ENCODE measurements around the gene RRN3. TPM values are rescaled to one million over a fixed set of nuclear protein-coding genes. Genes with fewer than 3 reads are reported as not detected.
A peak's percentile ranks its signal among the peaks of the same experiment; 100 is the strongest.
"Not testable (repeated sequence)": the region's sequence is repeated elsewhere in the genome, so short reads cannot be mapped to it uniquely, and the experiment has no call there.

Gene RRN3
- total RNA-seq, 1 experiment from 2014 or later, result 29.9 TPM

DNA sequence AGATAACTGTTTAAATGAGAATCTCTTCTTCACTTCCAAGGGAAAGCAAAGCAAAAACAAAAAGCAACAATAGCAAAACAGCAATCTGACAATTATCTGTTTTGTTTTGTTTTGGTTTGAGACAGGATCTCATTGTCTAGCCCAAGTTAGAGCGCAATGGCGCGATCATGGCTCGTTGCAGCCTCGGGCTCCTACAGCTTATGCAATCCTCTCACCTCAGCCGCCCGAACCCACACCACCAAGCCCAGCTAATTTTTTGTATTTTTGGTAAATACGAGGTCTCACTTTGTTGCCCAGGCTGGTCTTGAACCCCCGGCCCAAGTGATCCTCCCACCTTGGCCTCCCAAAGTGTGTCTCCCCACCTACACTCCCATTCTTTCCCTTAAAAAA, 2.5 kb upstream of the RRN3 start:
- DNase-seq; CTCF ChIA-PET; intact Hi-C loops (cut with micrococcal nuclease); H3K4me1 ChIP-seq (ENCODE audit: insufficient read depth, low read length); H2AFZ ChIP-seq (ENCODE audit: low read length); POLR2A ChIA-PET (ENCODE audit: unreplicated experiment); H3K9me3 ChIP-seq (ENCODE audit: low read length); H3K27me3 ChIP-seq (ENCODE audit: low read length); H3K4me2 ChIP-seq (ENCODE audit: low read length); BruUV-seq (replicated peaks); H3K4me3 ChIP-seq (ENCODE audit: low read length); H3K9me2 ChIP-seq (replicated peaks; ENCODE audit: low read length); H3K9ac ChIP-seq (ENCODE audit: low read length); H3K36me3 ChIP-seq (ENCODE audit: low read depth, low read length); H3F3A ChIP-seq (ENCODE audit: low read length, unreplicated experiment); H3K27ac ChIP-seq (ENCODE audit: low read length); H4K20me1 ChIP-seq (ENCODE audit: low read length); ATAC-seq: not testable (repeated sequence)
- H3K79me2 ChIP-seq (ENCODE audit: low read length), result peaks cover 20% of the 10 kb centered on the region

DNA sequence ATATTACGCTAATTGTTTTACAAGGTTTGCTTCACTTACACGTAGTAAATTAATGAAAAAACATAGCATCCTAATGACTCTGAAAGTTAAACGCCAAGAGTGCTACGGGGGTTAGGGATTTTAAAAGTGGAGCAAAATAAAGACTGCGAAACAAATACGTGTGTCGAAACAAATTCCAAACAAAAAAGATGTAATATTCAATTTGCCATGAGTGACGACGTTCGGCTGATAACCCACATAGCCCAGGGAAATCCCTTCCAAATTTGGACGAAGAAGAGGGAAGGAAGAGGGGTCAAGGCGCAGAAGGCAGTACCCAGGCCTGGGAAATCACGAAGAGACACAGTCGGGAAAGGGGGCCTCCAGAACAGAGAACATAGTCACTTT, 509 bp downstream of the RRN3 start:
- intact Hi-C loops (cut with micrococcal nuclease); H4K20me1 ChIP-seq (ENCODE audit: low read length); POLR2A ChIA-PET (ENCODE audit: unreplicated experiment); H3K9me2 ChIP-seq (replicated peaks; ENCODE audit: low read length); ATAC-seq; CTCF ChIA-PET; H3K36me3 ChIP-seq (ENCODE audit: low read depth, low read length); H3F3A ChIP-seq (ENCODE audit: low read length, unreplicated experiment); H3K4me1 ChIP-seq (ENCODE audit: insufficient read depth, low read length); H3K9me3 ChIP-seq (ENCODE audit: low read length); H2AFZ ChIP-seq (ENCODE audit: low read length); H3K27me3 ChIP-seq (ENCODE audit: low read length); DNase-seq: not testable (repeated sequence)
- H3K4me2 ChIP-seq (ENCODE audit: low read length), result peak overlapping the region; percentile 82
- peak overlapping the region; percentile 72 for H3K4me3 ChIP-seq (ENCODE audit: low read length)
- H3K27ac ChIP-seq (ENCODE audit: low read length), result 0 out of 2 replicates have a peak overlapping the region, but pooled peaks have one; percentile 40
- H3K79me2 ChIP-seq (ENCODE audit: low read length), result peaks cover 20% of the 10 kb centered on the region
- TSS peak; percentile 77 for BruUV-seq (replicated peaks)
- peak overlapping the region; percentile 78 for H3K9ac ChIP-seq (ENCODE audit: low read length)

DNA sequence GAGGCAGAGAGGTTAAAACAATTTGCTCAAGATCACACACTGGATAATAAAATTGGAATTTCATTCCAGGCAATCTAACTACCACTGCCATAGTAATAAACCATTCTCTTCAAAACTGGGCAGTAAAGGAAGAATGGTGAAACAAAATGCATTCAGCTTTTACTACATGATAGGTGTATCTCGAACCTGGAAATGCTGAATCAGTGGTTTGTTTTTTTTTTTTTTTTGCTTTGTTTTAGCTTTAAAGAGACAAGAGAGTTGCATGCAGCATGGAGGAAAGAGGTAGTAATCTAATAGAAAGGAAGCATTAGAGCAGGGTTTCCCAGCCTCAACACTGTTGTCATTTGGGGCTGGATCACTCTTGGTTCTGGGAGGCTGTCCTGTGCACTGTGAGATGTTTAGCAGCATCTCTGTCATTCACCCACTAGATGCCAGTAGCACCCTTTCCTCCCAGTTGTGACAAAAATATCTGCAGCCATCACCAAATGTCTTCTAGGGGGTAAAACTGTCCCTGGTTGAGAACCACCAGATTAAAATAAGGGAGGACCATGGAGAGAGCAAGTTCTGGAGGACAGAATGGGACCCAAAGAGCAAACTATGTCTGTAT, 3.3 kb downstream of the RRN3 start:
- H3K27me3 ChIP-seq (ENCODE audit: low read length); H3F3A ChIP-seq (ENCODE audit: low read length, unreplicated experiment); POLR2A ChIA-PET (ENCODE audit: unreplicated experiment); H3K9me3 ChIP-seq (ENCODE audit: low read length); ATAC-seq; H3K27ac ChIP-seq (ENCODE audit: low read length); H3K4me2 ChIP-seq (ENCODE audit: low read length); H3K4me3 ChIP-seq (ENCODE audit: low read length); H3K4me1 ChIP-seq (ENCODE audit: insufficient read depth, low read length); H3K9me2 ChIP-seq (replicated peaks; ENCODE audit: low read length); CTCF ChIA-PET; H4K20me1 ChIP-seq (ENCODE audit: low read length); DNase-seq; H3K9ac ChIP-seq (ENCODE audit: low read length); intact Hi-C loops (cut with micrococcal nuclease); H3K36me3 ChIP-seq (ENCODE audit: low read depth, low read length); BruUV-seq (replicated peaks); H2AFZ ChIP-seq (ENCODE audit: low read length): not testable (repeated sequence)
- H3K79me2 ChIP-seq (ENCODE audit: low read length), result peaks cover 20% of the 10 kb centered on the region
- TF ChIP-seq, protein P1, sequence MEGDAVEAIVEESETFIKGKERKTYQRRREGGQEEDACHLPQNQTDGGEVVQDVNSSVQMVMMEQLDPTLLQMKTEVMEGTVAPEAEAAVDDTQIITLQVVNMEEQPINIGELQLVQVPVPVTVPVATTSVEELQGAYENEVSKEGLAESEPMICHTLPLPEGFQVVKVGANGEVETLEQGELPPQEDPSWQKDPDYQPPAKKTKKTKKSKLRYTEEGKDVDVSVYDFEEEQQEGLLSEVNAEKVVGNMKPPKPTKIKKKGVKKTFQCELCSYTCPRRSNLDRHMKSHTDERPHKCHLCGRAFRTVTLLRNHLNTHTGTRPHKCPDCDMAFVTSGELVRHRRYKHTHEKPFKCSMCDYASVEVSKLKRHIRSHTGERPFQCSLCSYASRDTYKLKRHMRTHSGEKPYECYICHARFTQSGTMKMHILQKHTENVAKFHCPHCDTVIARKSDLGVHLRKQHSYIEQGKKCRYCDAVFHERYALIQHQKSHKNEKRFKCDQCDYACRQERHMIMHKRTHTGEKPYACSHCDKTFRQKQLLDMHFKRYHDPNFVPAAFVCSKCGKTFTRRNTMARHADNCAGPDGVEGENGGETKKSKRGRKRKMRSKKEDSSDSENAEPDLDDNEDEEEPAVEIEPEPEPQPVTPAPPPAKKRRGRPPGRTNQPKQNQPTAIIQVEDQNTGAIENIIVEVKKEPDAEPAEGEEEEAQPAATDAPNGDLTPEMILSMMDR (conservative IDR thresholded peaks at IDR 0.05; ENCODE audit: low read depth, low read length), result 0 out of 2 replicates have a peak, but pooled peaks have one; percentile 21

DNA sequence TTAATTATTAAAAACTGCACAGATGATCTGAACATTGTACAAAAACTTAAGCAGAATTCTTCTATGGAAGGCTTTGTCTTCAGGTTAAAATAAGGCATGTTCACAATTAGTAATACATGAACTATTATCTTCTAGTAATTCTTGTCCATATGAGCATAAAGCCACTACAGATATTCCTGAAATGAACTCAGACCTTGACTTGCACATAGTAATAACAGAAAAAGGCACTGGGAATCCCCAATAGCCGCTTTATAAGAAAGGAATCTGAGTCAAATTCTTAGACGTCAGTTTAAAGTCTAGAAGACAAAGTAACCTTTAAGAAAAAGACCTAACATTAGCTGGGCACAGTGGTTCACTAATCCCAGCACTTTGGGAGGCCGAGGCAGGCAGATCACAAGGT, 11.3 kb downstream of the RRN3 start:
- BruUV-seq (replicated peaks); H2AFZ ChIP-seq (ENCODE audit: low read length); H3K4me1 ChIP-seq (ENCODE audit: insufficient read depth, low read length); ATAC-seq; H3K4me3 ChIP-seq (ENCODE audit: low read length); H4K20me1 ChIP-seq (ENCODE audit: low read length); H3F3A ChIP-seq (ENCODE audit: low read length, unreplicated experiment); H3K9me3 ChIP-seq (ENCODE audit: low read length); POLR2A ChIA-PET (ENCODE audit: unreplicated experiment); CTCF ChIA-PET; DNase-seq; H3K9ac ChIP-seq (ENCODE audit: low read length); H3K27me3 ChIP-seq (ENCODE audit: low read length); H3K27ac ChIP-seq (ENCODE audit: low read length); H3K79me2 ChIP-seq (ENCODE audit: low read length); H3K36me3 ChIP-seq (ENCODE audit: low read depth, low read length); H3K9me2 ChIP-seq (replicated peaks; ENCODE audit: low read length); H3K4me2 ChIP-seq (ENCODE audit: low read length); intact Hi-C loops (cut with micrococcal nuclease): not testable (repeated sequence)

DNA sequence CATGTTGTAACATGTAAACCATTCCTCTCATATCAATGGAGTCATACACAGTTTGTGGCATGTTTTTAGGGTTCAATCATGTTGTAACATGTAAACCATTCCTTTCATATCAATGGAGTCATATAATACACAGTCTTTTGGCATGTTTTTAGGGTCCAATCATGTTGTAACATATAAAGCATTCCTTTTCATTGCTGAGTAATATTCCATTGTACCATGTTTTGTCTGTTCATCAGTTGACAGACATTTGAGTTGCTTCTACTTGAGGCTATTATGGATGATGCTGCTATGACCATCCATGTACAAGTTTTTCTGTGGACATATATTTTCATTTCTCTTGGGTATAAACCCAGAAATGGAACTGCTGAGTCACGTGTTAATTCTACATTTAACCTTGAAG, 13.2 kb downstream of the RRN3 start:
- H3K79me2 ChIP-seq (ENCODE audit: low read length); H3K4me1 ChIP-seq (ENCODE audit: insufficient read depth, low read length); H3K4me2 ChIP-seq (ENCODE audit: low read length); H3K36me3 ChIP-seq (ENCODE audit: low read depth, low read length); CTCF ChIA-PET; POLR2A ChIA-PET (ENCODE audit: unreplicated experiment); ATAC-seq; H3K9ac ChIP-seq (ENCODE audit: low read length); H3K9me3 ChIP-seq (ENCODE audit: low read length); H3F3A ChIP-seq (ENCODE audit: low read length, unreplicated experiment); H3K27ac ChIP-seq (ENCODE audit: low read length); BruUV-seq (replicated peaks); H3K27me3 ChIP-seq (ENCODE audit: low read length); H2AFZ ChIP-seq (ENCODE audit: low read length); H4K20me1 ChIP-seq (ENCODE audit: low read length); H3K9me2 ChIP-seq (replicated peaks; ENCODE audit: low read length); intact Hi-C loops (cut with micrococcal nuclease); DNase-seq; H3K4me3 ChIP-seq (ENCODE audit: low read length): not testable (repeated sequence)

DNA sequence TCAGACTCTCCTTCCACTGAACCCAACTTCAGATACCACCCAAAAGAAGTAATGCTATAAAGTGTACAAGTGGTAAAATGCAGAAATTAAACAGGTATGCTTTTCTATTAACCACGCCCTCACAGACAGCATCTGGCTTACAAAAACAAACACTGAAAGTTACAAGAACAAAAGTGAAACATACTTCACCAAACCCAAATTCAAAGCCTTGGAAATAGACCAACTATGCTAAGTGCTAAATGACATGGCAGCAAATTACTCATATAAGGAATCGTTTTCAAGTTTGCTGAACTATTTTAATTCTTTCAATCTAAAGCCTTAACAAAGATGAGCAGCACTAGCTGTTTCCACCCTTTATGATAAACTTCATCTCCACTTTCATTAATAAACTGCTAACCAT, 17.9 kb downstream of the RRN3 start:
- BruUV-seq (replicated peaks); H3K4me1 ChIP-seq (ENCODE audit: insufficient read depth, low read length); H3F3A ChIP-seq (ENCODE audit: low read length, unreplicated experiment); H4K20me1 ChIP-seq (ENCODE audit: low read length); H3K9ac ChIP-seq (ENCODE audit: low read length); H3K9me2 ChIP-seq (replicated peaks; ENCODE audit: low read length); CTCF ChIA-PET; DNase-seq; intact Hi-C loops (cut with micrococcal nuclease); H3K4me2 ChIP-seq (ENCODE audit: low read length); H3K9me3 ChIP-seq (ENCODE audit: low read length); H3K27me3 ChIP-seq (ENCODE audit: low read length); ATAC-seq; H3K27ac ChIP-seq (ENCODE audit: low read length); POLR2A ChIA-PET (ENCODE audit: unreplicated experiment); H2AFZ ChIP-seq (ENCODE audit: low read length); H3K4me3 ChIP-seq (ENCODE audit: low read length); H3K79me2 ChIP-seq (ENCODE audit: low read length): not testable (repeated sequence)
- H3K36me3 ChIP-seq (ENCODE audit: low read depth, low read length), result peaks cover 13% of the 10 kb centered on the region; the same call in 1 of the 2 replicates

Data from PC-3 (cell line).